Activated CD4-positive, alpha-beta T cell treated with anti-CD3 and anti-CD28 coated beads for 36 hours (primary cell): ENCODE measurements around the gene ADSS1. TPM values are rescaled to one million over a fixed set of nuclear protein-coding genes. Genes with fewer than 3 reads are reported as not detected.

Source experiments
- ATAC-seq: fragments of 200-7000 bp; cut with Tn5 transposase; one replicate; pipeline ENCODE4 v1.10.0; 2021; ENCODE audit warnings: mild to moderate bottlenecking, moderate library complexity
- CTCF ChIA-PET: fragments of 350-600 bp; sonication (Branson Sonifier 250); formaldehyde crosslinking; loops from one replicate; lab custom pipeline; 2021; ENCODE audit warnings: antibody characterized with exemption; lab: Charles Lee
- POLR2A ChIA-PET: fragments of 350-600 bp; sonication (Branson Sonifier 250); formaldehyde crosslinking; loops from one replicate; lab custom pipeline; 2021; ENCODE audit warnings: antibody characterized with exemption, inconsistent platforms; lab: Charles Lee
- DNase-seq: peaks from one replicate; pipeline ENCODE4 v3.0.0-alpha.2; 2020
- H3K27ac Mint-ChIP-seq: one replicate; pipeline ENCODE4 v1.8.0; 2021; ENCODE audit warnings: mixed read lengths
- H3K27me3 Mint-ChIP-seq: one replicate; pipeline ENCODE4 v1.8.0; 2021; ENCODE audit warnings: mixed read lengths
- H3K36me3 Mint-ChIP-seq: one replicate; pipeline ENCODE4 v1.8.0; 2021; ENCODE audit warnings: low read depth, mixed read lengths
- H3K4me1 Mint-ChIP-seq: one replicate; pipeline ENCODE4 v1.8.0; 2021; ENCODE audit warnings: mixed read lengths
- H3K4me3 Mint-ChIP-seq: one replicate; pipeline ENCODE4 v1.8.0; 2021; ENCODE audit warnings: mild to moderate bottlenecking, moderate library complexity, mixed read lengths
- H3K9me3 Mint-ChIP-seq: one replicate; pipeline ENCODE4 v1.8.0; 2021; ENCODE audit warnings: low read depth, mixed read lengths
- intact Hi-C, 2 experiments: fragments of 100-400 bp; cut with DNase I in 1 of 2; cut with micrococcal nuclease in 1 of 2; formaldehyde crosslinking; loops; one replicate each; pipeline versions ENCODE4 v1.14.2 to v1.15.1; 2022 to 2024; cut with DNase I, micrococcal nuclease
- total RNA-seq, 2 experiments: library from RNA; stranded (reverse); gene quantifications; one replicate each; pipeline ENCODE4 v1.2.3, GENCODE V29; 2021

Gene ADSS1
- total RNA-seq, 2 experiments from 2014 or later = 2.2 to 3.2 TPM

DNA sequence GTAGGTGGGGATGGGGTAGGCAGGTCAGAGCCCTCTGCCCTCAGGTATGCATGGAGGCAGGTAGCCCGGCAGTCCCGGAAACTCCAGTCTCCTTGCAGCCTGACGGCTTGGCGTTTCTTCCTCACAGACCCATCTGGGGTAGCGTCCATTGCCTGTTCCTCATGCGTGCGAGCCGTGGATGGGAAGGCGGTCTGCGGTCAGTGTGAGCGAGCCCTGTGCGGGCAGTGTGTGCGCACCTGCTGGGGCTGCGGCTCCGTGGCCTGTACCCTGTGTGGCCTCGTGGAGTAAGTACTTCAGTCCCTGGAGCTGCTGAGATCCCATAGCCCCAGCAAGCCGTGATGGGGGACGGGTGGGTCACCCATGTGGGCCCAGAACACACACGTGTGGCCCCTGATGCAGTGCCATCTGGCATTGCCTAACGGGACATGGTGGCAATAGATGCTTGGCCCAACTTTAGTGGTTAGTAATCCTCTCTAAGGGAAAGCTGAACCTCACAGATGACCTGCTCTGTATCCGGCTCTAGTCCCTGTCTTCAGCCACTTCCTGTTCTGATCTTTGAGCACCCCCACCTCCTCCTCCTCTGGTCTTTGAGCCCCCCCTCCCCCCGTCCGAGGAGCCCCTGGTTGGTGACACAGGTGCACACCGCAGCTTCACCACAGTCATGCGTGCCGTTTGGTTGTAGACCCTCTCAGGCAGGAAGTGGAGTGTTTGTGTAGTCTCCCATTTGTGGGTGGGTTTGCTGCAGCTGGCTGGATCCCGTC is 32.6 kb downstream of the ADSS1 start:
- peak overlapping the region; percentile 24 for H3K27ac Mint-ChIP-seq
- CTCF ChIA-PET = interaction anchor here (0.6 to 1.1 kb wide), 2 partner anchors 12 to 1164 kb away, joined by 3 to 4 read pairs; no protein-coding TSS in a partner anchor
- POLR2A ChIA-PET = no interaction called here

DNA sequence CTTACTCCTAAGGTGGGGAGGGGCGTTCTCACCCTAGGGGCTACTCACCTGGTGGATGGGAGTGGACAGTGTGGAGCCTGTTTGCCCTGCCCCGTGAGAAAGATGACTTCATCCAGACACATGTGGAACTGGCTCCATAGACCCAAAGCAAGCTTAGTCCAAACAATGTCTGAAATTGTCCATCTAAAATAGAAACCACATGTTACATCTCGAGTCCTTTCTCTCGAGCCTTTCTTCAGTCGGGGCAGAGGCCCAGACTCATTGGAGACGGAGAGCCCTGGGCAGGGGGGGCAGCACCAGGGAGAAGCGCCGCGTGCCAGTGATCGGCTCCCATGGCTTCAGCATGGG is 33.2 kb downstream of the ADSS1 start:
- DNase-seq (no peak), ATAC-seq (no peak)
- Mint-ChIP-seq H3K27ac (peak overlapping the region; percentile 24), H3K4me1 (peaks cover 33% of the 10 kb centered on the region), H3K4me3 (no peak overlapping the region), H3K9me3 (no peaks in the 10 kb centered on the region), H3K36me3 (peaks cover 41% of the 10 kb centered on the region), H3K27me3 (no peaks in the 10 kb centered on the region)
- ChIA-PET CTCF (interaction anchor here (0.6 to 3.0 kb wide), 2 partner anchors 11 to 1165 kb away, joined by 3 to 12 read pairs; no protein-coding TSS in a partner anchor), POLR2A (no interaction called here)
- intact Hi-C loops = no loop called here

More for the DNA sequence above, 32.6 kb downstream of the ADSS1 start:
- intact Hi-C loops = no loop called here
- H3K27me3 Mint-ChIP-seq = no peaks in the 10 kb centered on the region
- no peak overlapping the region for H3K4me3 Mint-ChIP-seq
- ATAC-seq (no peak), DNase-seq (no peak)
- H3K9me3 Mint-ChIP-seq = no peaks in the 10 kb centered on the region
- peaks cover 36% of the 10 kb centered on the region for H3K36me3 Mint-ChIP-seq
- peaks cover 33% of the 10 kb centered on the region for H3K4me1 Mint-ChIP-seq

DNA sequence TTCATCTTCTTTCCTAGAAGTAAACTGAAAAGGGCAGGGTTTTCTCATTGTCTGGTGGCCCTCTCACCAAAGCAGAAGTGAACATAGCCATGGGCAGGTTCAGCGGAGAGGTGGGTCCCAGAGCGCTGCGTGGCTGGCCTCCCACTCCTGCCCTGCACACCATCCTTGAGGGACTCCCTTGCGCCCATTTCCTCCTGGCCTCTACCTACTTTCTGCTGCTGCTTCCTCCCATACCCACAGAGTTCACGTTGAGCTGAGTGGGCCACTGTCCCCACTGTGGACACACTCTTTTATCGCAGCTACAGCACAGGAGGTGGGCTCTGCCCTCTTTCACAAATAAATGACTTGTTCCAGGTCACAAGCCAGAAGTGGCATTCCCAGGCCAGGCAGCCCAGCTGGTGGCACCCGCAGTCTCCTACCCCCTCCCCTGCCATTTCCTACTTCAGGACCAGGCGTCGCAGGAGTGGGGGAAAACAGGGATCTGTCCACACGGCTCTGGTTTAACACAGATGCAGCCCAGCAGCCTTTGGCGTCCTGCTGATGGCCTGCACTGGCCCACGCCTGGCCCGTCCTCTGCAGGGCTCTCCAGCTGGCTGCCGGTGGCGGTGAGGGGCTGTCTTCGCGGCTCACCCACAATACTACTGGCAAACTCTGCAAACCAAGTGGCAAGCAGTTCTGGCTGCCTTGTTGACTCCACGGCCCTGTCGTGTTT is 33.8 kb downstream of the ADSS1 start:
- H3K27ac Mint-ChIP-seq = peak overlapping the region; percentile 34
- H3K27me3 Mint-ChIP-seq = no peaks in the 10 kb centered on the region
- H3K4me3 Mint-ChIP-seq = no peak overlapping the region
- peaks cover 33% of the 10 kb centered on the region for H3K4me1 Mint-ChIP-seq
- peaks cover 43% of the 10 kb centered on the region for H3K36me3 Mint-ChIP-seq
- CTCF ChIA-PET = interaction anchor here (0.6 to 3.0 kb wide), 2 partner anchors 11 to 1166 kb away, joined by 3 to 12 read pairs; no protein-coding TSS in a partner anchor
- H3K9me3 Mint-ChIP-seq = no peaks in the 10 kb centered on the region
- no peak for ATAC-seq
- intact Hi-C loops = no loop called here
- POLR2A ChIA-PET = no interaction called here
- no peak for DNase-seq

DNA sequence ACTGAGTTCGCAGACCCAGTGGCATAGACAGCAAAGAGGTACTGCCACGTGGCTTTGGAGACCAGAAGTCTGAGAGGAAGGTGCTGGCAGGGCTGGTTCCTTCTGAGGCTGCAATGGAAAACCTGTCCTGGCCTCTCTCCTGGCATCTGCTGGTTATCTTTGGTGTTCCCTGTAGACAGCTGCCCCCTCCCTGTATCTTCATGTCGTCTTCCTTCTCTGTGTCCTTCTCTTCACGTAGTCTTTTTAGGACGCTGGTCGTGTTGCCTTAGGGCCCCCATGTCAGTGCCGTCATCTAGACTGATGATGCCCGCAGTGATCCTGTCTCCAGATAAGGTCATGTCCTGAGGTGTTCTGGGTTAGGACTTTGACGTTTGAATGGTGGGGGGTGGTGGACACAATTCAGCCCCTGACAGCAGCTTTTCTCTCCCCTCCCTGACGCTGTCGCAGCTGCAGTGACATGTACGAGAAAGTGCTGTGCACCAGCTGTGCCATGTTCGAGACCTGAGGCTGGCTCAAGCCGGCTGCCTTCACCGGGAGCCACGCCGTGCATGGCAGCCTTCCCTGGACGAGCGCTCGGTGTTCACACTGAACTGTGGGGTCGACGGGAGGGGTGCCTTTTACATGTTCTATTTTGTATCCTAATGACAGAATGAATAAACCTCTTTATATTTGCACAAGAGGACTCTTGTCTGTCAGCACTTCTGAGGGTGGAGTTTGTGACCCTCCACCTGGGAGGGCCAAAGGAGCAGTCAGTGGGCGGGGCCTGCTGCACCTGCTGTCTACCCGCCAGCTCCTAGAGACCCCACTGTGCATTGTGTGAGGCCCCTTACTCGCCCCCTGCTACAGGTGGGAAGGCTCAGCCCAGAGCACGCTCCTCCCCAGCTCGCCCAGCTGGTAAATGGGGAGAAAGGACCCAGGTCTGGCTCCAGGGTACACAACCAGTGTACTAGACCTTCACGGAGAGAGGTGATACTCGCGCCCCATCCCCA is 35.2 kb downstream of the ADSS1 start:
- CTCF ChIA-PET = interaction anchor here (0.5 to 3.0 kb wide), 3 partner anchors 9 to 1220 kb away, joined by 3 to 12 read pairs (median 3); no protein-coding TSS in a partner anchor
- POLR2A ChIA-PET = no interaction called here
- no peak for ATAC-seq
- H3K27ac Mint-ChIP-seq = no peak overlapping the region
- H3K4me3 Mint-ChIP-seq = no peak overlapping the region
- peaks cover 37% of the 10 kb centered on the region for H3K36me3 Mint-ChIP-seq
- DNase-seq = no peak
- H3K27me3 Mint-ChIP-seq = no peaks in the 10 kb centered on the region
- H3K9me3 Mint-ChIP-seq = no peaks in the 10 kb centered on the region
- intact Hi-C loops = no loop called here
- peaks cover 26% of the 10 kb centered on the region for H3K4me1 Mint-ChIP-seq

DNA sequence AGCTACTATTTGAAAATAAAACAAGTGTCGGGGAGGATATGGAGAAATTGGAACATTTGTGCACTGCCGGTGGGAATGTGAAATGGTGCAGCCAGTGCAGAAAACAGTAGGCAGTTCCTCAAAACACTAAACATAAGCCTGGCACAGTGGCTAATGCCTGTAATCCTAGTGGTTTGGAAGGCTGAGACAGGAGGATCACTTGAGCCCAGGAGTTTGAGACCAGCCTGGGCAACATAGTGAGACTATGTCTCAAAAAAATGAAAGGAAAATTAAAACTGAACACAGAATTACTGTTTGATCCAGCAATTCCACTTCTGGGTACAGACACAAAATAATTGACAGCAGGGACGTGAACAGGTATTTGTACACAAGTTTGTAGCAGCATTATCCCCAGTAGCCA is 41.5 kb downstream of the ADSS1 start:
- Mint-ChIP-seq H3K4me1 (peaks cover 8% of the 10 kb centered on the region), H3K36me3 (peaks cover 18% of the 10 kb centered on the region), H3K9me3 (no peaks in the 10 kb centered on the region), H3K4me3 (no peak overlapping the region), H3K27ac (no peak overlapping the region), H3K27me3 (no peaks in the 10 kb centered on the region)
- POLR2A ChIA-PET = no interaction called here
- CTCF ChIA-PET = interaction anchor here (1.5 to 3.5 kb wide), 2 partner anchors 12 to 61 kb away, joined by 12 to 24 read pairs; partner anchors contain the start of gene SIVA1
- DNase-seq = no peak
- ATAC-seq = no peak
- intact Hi-C loops = no loop called here

DNA sequence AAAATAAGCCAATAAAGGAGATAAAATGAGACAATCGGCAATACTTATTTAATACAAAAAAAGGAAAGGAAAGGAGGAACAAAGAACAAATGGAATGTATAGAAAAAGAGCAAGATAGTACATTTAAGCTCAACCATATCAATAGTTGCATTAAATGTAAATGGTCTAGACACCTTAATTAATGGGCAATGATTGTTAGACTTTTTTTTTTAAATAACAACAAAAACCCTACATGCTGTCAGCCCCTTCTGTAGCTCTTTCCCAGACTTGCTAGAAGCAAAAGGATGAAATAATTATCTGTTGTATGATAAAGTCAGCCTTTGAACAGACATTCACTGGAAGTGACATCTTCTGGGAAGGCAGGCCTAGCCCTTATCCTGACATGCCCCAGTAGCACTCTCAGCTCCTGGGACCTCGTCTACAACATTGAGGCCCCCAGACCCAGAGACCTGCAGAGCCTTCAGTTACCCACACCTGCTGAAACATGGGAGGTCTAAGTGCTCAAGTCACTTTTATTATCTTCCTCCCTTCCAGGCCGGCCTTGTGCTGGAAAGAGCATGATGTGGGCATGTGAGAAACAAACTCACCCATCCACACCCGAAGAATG is 42.3 kb downstream of the ADSS1 start:
- DNase-seq (no peak), ATAC-seq (no peak)
- intact Hi-C loops = no loop called here
- peaks cover 24% of the 10 kb centered on the region for H3K36me3 Mint-ChIP-seq
- peaks cover 8% of the 10 kb centered on the region for H3K4me1 Mint-ChIP-seq
- no peak overlapping the region for H3K27ac Mint-ChIP-seq
- CTCF ChIA-PET = interaction anchor here (0.8 to 3.5 kb wide), 5 partner anchors 13 to 102 kb away, joined by 3 to 24 read pairs (median 3); partner anchors contain the start of genes SIVA1 and ZBTB42
- POLR2A ChIA-PET = no interaction called here
- H3K4me3 Mint-ChIP-seq = no peak overlapping the region
- no peaks in the 10 kb centered on the region for H3K27me3 Mint-ChIP-seq
- H3K9me3 Mint-ChIP-seq = no peaks in the 10 kb centered on the region

DNA sequence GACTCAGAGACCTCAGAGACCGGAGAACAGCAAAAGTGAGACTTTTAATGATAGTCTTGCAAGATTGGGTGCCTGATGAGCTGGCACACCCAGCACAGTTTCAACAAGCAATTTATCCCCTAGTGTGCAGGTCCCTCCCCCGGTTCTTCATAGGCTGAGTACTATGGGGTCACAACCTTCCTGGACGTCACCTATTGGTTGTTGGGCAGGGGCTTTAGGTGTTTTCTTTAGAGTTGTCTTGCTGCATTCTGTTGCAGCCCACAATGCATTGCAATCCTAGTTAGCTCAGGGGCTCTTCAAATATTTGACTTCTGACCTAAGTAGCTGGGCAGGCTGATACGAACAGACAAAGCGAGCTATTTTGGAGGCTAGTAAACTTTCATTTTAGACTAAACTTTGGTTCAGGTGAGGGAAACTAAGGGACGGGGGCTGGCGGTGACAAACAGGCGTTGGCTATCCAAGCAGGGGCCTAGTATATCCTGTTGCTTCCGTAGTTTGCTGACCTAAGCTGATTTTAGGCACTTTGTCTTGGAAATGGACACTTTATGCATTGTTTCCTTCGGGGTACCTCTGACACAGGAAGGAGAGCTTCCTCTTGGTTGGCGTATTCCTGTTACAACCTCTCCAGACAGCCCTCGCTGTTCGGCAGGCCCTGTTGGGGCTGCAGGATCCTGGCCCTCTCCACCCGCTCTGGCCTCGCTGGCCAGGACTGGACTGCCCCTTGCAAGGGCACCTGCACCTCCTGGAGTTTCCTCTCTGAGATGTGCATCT is 43.0 kb downstream of the ADSS1 start:
- intact Hi-C loops = no loop called here
- DNase-seq = no peak
- no peak overlapping the region for H3K4me3 Mint-ChIP-seq
- POLR2A ChIA-PET = no interaction called here
- H3K9me3 Mint-ChIP-seq = no peaks in the 10 kb centered on the region
- CTCF ChIA-PET = interaction anchor here (0.8 to 3.5 kb wide), 5 partner anchors 14 to 101 kb away, joined by 3 to 24 read pairs (median 3); partner anchors contain the start of genes SIVA1 and ZBTB42
- peaks cover 26% of the 10 kb centered on the region for H3K36me3 Mint-ChIP-seq
- peaks cover 8% of the 10 kb centered on the region for H3K4me1 Mint-ChIP-seq
- ATAC-seq = no peak
- H3K27ac Mint-ChIP-seq = no peak overlapping the region
- no peaks in the 10 kb centered on the region for H3K27me3 Mint-ChIP-seq

DNA sequence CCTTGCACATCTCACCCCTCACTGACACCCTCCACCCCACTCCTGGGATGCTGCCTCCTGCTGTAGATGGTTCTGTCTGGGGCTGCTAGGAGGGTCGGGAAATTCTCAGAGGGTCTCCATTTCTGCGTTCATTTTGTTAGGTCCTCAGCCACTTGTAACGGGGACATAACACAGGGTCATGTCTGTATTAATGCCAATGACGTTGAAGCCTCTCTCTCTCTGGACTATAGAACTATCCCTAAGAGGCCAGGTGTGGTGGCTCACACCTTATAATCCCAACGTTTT is 43.5 kb downstream of the ADSS1 start:
- DNase-seq (no peak), ATAC-seq (no peak)
- intact Hi-C loops = no loop called here
- H3K27ac Mint-ChIP-seq = no peak overlapping the region
- CTCF ChIA-PET = interaction anchor here (2.2 to 3.5 kb wide), 2 partner anchors 14 to 58 kb away, joined by 24 to 26 read pairs; partner anchors contain the start of gene SIVA1
- H3K36me3 Mint-ChIP-seq = peaks cover 26% of the 10 kb centered on the region
- H3K4me1 Mint-ChIP-seq = peaks cover 8% of the 10 kb centered on the region
- H3K4me3 Mint-ChIP-seq = no peak overlapping the region
- POLR2A ChIA-PET = no interaction called here
- H3K27me3 Mint-ChIP-seq = no peaks in the 10 kb centered on the region
- no peaks in the 10 kb centered on the region for H3K9me3 Mint-ChIP-seq

DNA sequence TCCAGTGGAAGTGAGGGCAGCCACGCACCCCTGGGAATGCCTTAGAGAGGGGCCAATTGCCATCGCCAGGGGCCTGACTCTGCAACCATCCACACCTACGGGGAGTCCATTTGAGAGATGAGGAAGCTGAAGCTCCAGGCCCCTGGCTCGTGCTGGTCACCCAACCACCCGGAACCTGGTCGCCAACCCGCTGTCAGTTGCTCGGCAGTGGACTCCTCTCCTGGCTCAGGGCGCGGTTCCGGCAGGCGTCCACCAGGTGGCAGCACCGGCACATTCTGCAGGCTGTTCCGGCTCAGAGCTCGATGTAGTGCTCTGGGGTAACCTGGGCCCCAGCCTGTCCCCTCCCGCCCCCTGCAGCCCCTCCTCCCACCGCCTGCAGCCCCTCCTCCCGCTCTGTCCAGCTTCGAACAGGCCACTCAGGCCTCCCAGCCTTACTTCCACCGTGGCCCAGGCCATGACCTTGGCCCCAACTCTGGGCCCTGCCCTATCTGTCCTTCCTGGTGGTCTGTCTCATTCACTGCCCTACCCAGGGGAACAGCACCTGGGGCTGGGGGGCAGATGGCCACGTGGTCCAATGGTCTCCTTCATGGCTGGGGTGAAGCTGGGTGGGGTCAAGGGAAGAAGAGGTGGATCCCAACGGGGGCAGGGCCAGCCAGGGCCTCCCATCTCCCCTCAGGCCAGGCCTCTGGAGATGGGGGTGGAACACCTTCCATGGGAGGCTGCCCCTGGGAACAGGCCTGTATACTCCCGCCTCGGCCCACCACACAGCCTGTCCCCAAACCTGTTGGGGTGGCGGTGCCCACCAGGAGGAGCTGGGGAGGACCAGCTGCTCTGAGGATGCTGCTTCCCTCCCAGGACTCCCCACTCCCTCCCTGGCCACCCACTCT is 44.7 kb downstream of the ADSS1 start:
- Mint-ChIP-seq H3K4me3 (no peak overlapping the region), H3K9me3 (no peaks in the 10 kb centered on the region), H3K27me3 (no peaks in the 10 kb centered on the region), H3K4me1 (peaks cover 8% of the 10 kb centered on the region), H3K27ac (no peak overlapping the region), H3K36me3 (peaks cover 30% of the 10 kb centered on the region)
- CTCF ChIA-PET = interaction anchor here (0.6 to 3.5 kb wide), 18 partner anchors 10 to 1084 kb away, joined by 3 to 26 read pairs (median 4); partner anchors contain the start of genes SIVA1 and ZBTB42
- POLR2A ChIA-PET = interaction anchor here (1.1 kb wide), 1 partner anchor 16 kb away, joined by 8 read pairs; the partner anchor contains the start of gene SIVA1
- peak; percentile 95 for ATAC-seq
- DNase-seq = peak; percentile 96
- intact Hi-C loops = loop anchor here (1.0 to 2.0 kb wide), 4 partner anchors 15 to 102 kb away; partner anchors contain the start of genes AKT1 (in 1 of the 2) and SIVA1 (in 1 of the 2)
